ENCODE measurements around the gene BANF2. TPM values are rescaled to one million over a fixed set of nuclear protein-coding genes. Genes with fewer than 3 reads are reported as not detected.

Gene BANF2
- total and polyA plus RNA-seq, 2 experiments from 2014 or later, result not detected

DNA sequence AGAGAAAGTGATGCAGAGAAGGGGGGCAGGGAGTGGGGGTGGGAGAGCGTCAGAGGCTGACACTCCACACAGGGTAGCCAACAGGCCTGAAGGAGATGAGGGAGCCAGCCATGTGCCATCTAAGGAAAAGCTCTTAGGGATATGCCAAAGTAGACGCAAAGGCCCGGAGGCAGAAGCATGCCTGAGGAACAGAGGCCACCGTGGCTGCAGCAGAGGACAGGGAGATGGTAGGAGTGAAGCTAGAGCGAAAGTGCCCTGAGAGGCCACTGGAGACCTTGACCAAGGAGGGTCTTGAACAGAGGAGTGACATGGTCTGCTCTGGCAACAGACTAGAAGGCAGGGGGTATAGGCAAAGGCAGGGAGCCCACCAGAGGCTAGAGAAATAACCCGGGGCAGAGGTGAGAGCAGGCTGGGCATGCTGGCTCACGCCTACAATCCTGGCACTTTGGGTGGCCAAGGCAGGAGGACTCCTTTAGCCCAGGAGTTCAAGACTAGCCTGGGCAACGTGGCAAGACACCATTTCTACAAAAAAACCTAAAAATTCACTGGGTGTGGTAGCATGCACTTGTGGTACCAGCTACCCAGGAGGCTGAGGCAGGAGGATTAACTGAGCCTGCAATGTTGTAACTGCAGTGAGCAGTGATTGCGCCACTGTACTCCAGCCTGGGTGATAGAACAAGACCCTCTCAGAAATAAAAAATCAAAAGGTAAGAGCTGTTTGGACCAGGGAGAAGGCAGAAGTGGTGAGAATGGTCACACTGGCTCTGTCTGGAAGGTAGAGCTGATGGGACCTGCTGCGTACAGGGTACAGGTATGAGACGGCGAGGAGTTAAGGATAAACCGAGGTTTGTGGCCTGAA is 24.0 kb upstream of the BANF2 start:
- TF ChIP-seq EZH2 (IDR thresholded peaks at IDR 0.05; ENCODE audit: insufficient read depth, poor library complexity, severe bottlenecking) (no peak), EZH2phosphoT487 (IDR thresholded peaks at IDR 0.05; ENCODE audit: insufficient read depth, low read depth) (no peak)
- H4K20me1 ChIP-seq (ENCODE audit: insufficient read depth), result peaks cover 75% of the 10 kb centered on the region; the same call in 1 of the 2 replicates
- no peak overlapping the region for H3K4me3 ChIP-seq
- 72 to 79% methylated on average over 13 of the region's 13 CpGs for WGBS, 2 experiments (ENCODE audit: low coverage in 1 of 2, low lambda C conversion rate in 2 of 2, missing lambda C conversion rate in 2 of 2)
- H3K9me3 ChIP-seq (ENCODE audit: low read depth), result no peaks in the 10 kb centered on the region
- H3K9me2 ChIP-seq (ENCODE audit: insufficient read depth), result no peaks in the 10 kb centered on the region
- H3K36me3 ChIP-seq (ENCODE audit: low read depth), result peaks cover 21% of the 10 kb centered on the region; the same call in 1 of the 2 replicates
- DNase-seq, result no peak
- peak overlapping the region; percentile 51 for H3K27ac ChIP-seq
- peaks cover 100% of the 10 kb centered on the region for H3K79me2 ChIP-seq (ENCODE audit: insufficient read depth)
- peaks cover 60% of the 10 kb centered on the region for H3F3A ChIP-seq (ENCODE audit: insufficient read depth)
- in situ Hi-C loops (cut with MboI), result loop anchor here (10.0 kb wide), 1 partner anchor 219 kb away; no protein-coding TSS in a partner anchor
- H3K9ac ChIP-seq, result peak overlapping the region; percentile 25
- H3K4me2 ChIP-seq (ENCODE audit: unreplicated experiment), result no peak overlapping the region
- H2AFZ ChIP-seq, result no peak overlapping the region
- H3K27me3 ChIP-seq (replicated peaks; ENCODE audit: insufficient read depth), result no peaks in the 10 kb centered on the region
- H3K4me1 ChIP-seq (ENCODE audit: insufficient read depth), result peaks cover 62% of the 10 kb centered on the region

GRCh38 chr20:17676378-17676759 is 23.4 kb upstream of the BANF2 start:
- in situ Hi-C loops (cut with MboI), result loop anchor here (10.0 kb wide), 1 partner anchor 218 kb away; no protein-coding TSS in a partner anchor
- TF ChIP-seq EZH2phosphoT487 (IDR thresholded peaks at IDR 0.05; ENCODE audit: insufficient read depth, low read depth) (no peak), EZH2 (IDR thresholded peaks at IDR 0.05; ENCODE audit: insufficient read depth, poor library complexity, severe bottlenecking) (no peak)
- Histone ChIP-seq H3K4me3 (no peak overlapping the region), H3K4me1 (ENCODE audit: insufficient read depth) (peaks cover 59% of the 10 kb centered on the region), H3K9me3 (ENCODE audit: low read depth) (no peaks in the 10 kb centered on the region), H3K79me2 (ENCODE audit: insufficient read depth) (peaks cover 96% of the 10 kb centered on the region), H3F3A (ENCODE audit: insufficient read depth) (peaks cover 55% of the 10 kb centered on the region), H3K9ac (peak overlapping the region; percentile 49), H3K27me3 (replicated peaks; ENCODE audit: insufficient read depth) (no peaks in the 10 kb centered on the region), H3K36me3 (ENCODE audit: low read depth) (peaks cover 20% of the 10 kb centered on the region; the same call in 1 of the 2 replicates), H4K20me1 (ENCODE audit: insufficient read depth) (peaks cover 70% of the 10 kb centered on the region; the same call in 1 of the 2 replicates), H3K9me2 (ENCODE audit: insufficient read depth) (no peaks in the 10 kb centered on the region), H3K27ac (peak overlapping the region; percentile 66), H2AFZ (no peak overlapping the region), H3K4me2 (ENCODE audit: unreplicated experiment) (peak overlapping the region; percentile 11)
- 80 to 90% methylated on average over 4 of the region's 4 CpGs for WGBS, 2 experiments (ENCODE audit: low coverage in 1 of 2, low lambda C conversion rate in 2 of 2, missing lambda C conversion rate in 2 of 2)
- no peak for DNase-seq

GRCh38 chr20:17676942-17677341 is 22.8 kb upstream of the BANF2 start:
- peak overlapping the region; percentile 49 for H3K9ac ChIP-seq
- H3K79me2 ChIP-seq (ENCODE audit: insufficient read depth), result peaks cover 93% of the 10 kb centered on the region
- in situ Hi-C loops (cut with MboI), result loop anchor here (10.0 kb wide), 1 partner anchor 218 kb away; no protein-coding TSS in a partner anchor
- H3F3A ChIP-seq (ENCODE audit: insufficient read depth), result peaks cover 55% of the 10 kb centered on the region
- no peaks in the 10 kb centered on the region for H3K9me2 ChIP-seq (ENCODE audit: insufficient read depth)
- H3K4me3 ChIP-seq, result no peak overlapping the region
- H3K27me3 ChIP-seq (replicated peaks; ENCODE audit: insufficient read depth), result no peaks in the 10 kb centered on the region
- TF ChIP-seq EZH2 (IDR thresholded peaks at IDR 0.05; ENCODE audit: insufficient read depth, poor library complexity, severe bottlenecking), result no peak
- TF ChIP-seq EZH2phosphoT487 (IDR thresholded peaks at IDR 0.05; ENCODE audit: insufficient read depth, low read depth), result no peak
- H3K4me2 ChIP-seq (ENCODE audit: unreplicated experiment), result peak overlapping the region; percentile 21
- no peak overlapping the region for H2AFZ ChIP-seq
- peak overlapping the region; percentile 66 for H3K27ac ChIP-seq
- H3K36me3 ChIP-seq (ENCODE audit: low read depth), result peaks cover 20% of the 10 kb centered on the region; the same call in 1 of the 2 replicates
- 80 to 86% methylated on average over 2 of the region's 2 CpGs for WGBS, 2 experiments (ENCODE audit: low coverage in 1 of 2, low lambda C conversion rate in 2 of 2, missing lambda C conversion rate in 2 of 2)
- peaks cover 58% of the 10 kb centered on the region for H3K4me1 ChIP-seq (ENCODE audit: insufficient read depth)
- DNase-seq, result peak; percentile 74
- H3K9me3 ChIP-seq (ENCODE audit: low read depth), result no peaks in the 10 kb centered on the region
- H4K20me1 ChIP-seq (ENCODE audit: insufficient read depth), result peaks cover 70% of the 10 kb centered on the region; the same call in 1 of the 2 replicates

GRCh38 chr20:17678295-17678694 is 21.5 kb upstream of the BANF2 start:
- no peak overlapping the region for H3K4me3 ChIP-seq
- H3K27ac ChIP-seq, result peak overlapping the region; percentile 95
- peaks cover 50% of the 10 kb centered on the region for H3F3A ChIP-seq (ENCODE audit: insufficient read depth)
- TF ChIP-seq EZH2phosphoT487 (IDR thresholded peaks at IDR 0.05; ENCODE audit: insufficient read depth, low read depth) (no peak), EZH2 (IDR thresholded peaks at IDR 0.05; ENCODE audit: insufficient read depth, poor library complexity, severe bottlenecking) (no peak)
- peaks cover 20% of the 10 kb centered on the region; the same call in 1 of the 2 replicates for H3K36me3 ChIP-seq (ENCODE audit: low read depth)
- no peak overlapping the region for H3K4me2 ChIP-seq (ENCODE audit: unreplicated experiment)
- peaks cover 52% of the 10 kb centered on the region for H3K4me1 ChIP-seq (ENCODE audit: insufficient read depth)
- peaks cover 79% of the 10 kb centered on the region for H3K79me2 ChIP-seq (ENCODE audit: insufficient read depth)
- H3K9me3 ChIP-seq (ENCODE audit: low read depth), result no peaks in the 10 kb centered on the region
- peaks cover 58% of the 10 kb centered on the region; the same call in 1 of the 2 replicates for H4K20me1 ChIP-seq (ENCODE audit: insufficient read depth)
- no peak overlapping the region for H2AFZ ChIP-seq
- no peaks in the 10 kb centered on the region for H3K9me2 ChIP-seq (ENCODE audit: insufficient read depth)
- H3K9ac ChIP-seq, result no peak overlapping the region
- WGBS, 2 experiments (ENCODE audit: low coverage in 1 of 2, low lambda C conversion rate in 2 of 2, missing lambda C conversion rate in 2 of 2), result 62 to 67% methylated on average over 2 of the region's 2 CpGs
- in situ Hi-C loops (cut with MboI), result loop anchor here (10.0 kb wide), 1 partner anchor 217 kb away; no protein-coding TSS in a partner anchor
- no peak for DNase-seq
- no peaks in the 10 kb centered on the region for H3K27me3 ChIP-seq (replicated peaks; ENCODE audit: insufficient read depth)

Data from GM23248 (cell line).